ENCODE data around the gene AOC3. TPM values are rescaled to one million over a fixed set of nuclear protein-coding genes. Genes with fewer than 3 reads are reported as not detected.

Gene AOC3
- polyA plus RNA-seq, 1 of the 3 experiments (the other 2 are of a cell fraction) = 0.03 TPM

GRCh38 chr17:42895185-42895555 lies 44.2 kb downstream of the AOC3 start:
- no peaks in the 10 kb centered on the region for H4K20me1 ChIP-seq (ENCODE audit: insufficient read depth)
- DNase-seq = no peak
- no peak for TF ChIP-seq POLR2AphosphoS5 (IDR thresholded peaks at IDR 0.05; ENCODE audit: low read depth, low read length)
- TF ChIP-seq FOXJ3 (CRISPR knock-in tag; IDR thresholded peaks at IDR 0.05) = no peak
- TF ChIP-seq IRF3 (IDR thresholded peaks at IDR 0.05; ENCODE audit: low read depth, low read length) = no peak
- peak; percentile 68 for TF ChIP-seq TCF12 (IDR thresholded peaks at IDR 0.05)
- TF ChIP-seq NFIC (IDR thresholded peaks at IDR 0.05; ENCODE audit: borderline replicate concordance) = peak; percentile 78
- TF ChIP-seq EZH2phosphoT487 (IDR thresholded peaks at IDR 0.05; ENCODE audit: borderline replicate concordance, low read depth) = no peak
- TF ChIP-seq YY1 (IDR thresholded peaks at IDR 0.05; ENCODE audit: low read depth) = no peak
- peak; percentile 56; the same call in 1 of the 2 replicates for TF ChIP-seq JUND (IDR thresholded peaks at IDR 0.05)
- no peak for TF ChIP-seq RCOR1 (IDR thresholded peaks at IDR 0.05; ENCODE audit: low read length)
- peak; percentile 87 for TF ChIP-seq FOSL2 (IDR thresholded peaks at IDR 0.05; ENCODE audit: borderline replicate concordance, low read depth)
- TF ChIP-seq USF1 (IDR thresholded peaks at IDR 0.05; ENCODE audit: borderline replicate concordance, low read depth) = no peak
- TF ChIP-seq ELF1 (IDR thresholded peaks at IDR 0.05) = 0 out of 2 replicates have a peak, but pooled peaks have one; percentile 18
- TF ChIP-seq PBX3 (IDR thresholded peaks at IDR 0.05) = peak; percentile 52; the same call in 1 of the 2 replicates
- TF ChIP-seq EP300 (IDR thresholded peaks at IDR 0.05; ENCODE audit: borderline replicate concordance in 1 of 2, low read depth in 1 of 2, low read length in 1 of 2) = no peak
- TF ChIP-seq GABPA (IDR thresholded peaks at IDR 0.05; ENCODE audit: low read depth) = no peak
- H3K27ac ChIP-seq (ENCODE audit: low read depth in 2 of 2, low read length in 1 of 2) = peak overlapping the region in 1 of 2 experiments; percentile 52; a peak in 2 of 4 replicates
- H3K36me3 ChIP-seq (replicated peaks in 1 of 2; ENCODE audit: control insufficient read depth in 1 of 2, insufficient read depth in 2 of 2, low read length in 1 of 2) = no peaks in the 10 kb centered on the region
- H3K27me3 ChIP-seq (ENCODE audit: insufficient read depth) = peaks cover 11% of the 10 kb centered on the region; the same call in 1 of the 2 replicates
- H3K79me2 ChIP-seq (ENCODE audit: insufficient read depth) = no peaks in the 10 kb centered on the region
- no peaks in the 10 kb centered on the region for H3K9me3 ChIP-seq
- WGBS (ENCODE audit: low lambda C conversion rate) = 6% methylated on average over 2 of the region's 2 CpGs
- H3F3A ChIP-seq (replicated peaks; ENCODE audit: insufficient read depth) = peaks cover 6% of the 10 kb centered on the region
- H3K4me1 ChIP-seq (ENCODE audit: control insufficient read depth in 1 of 2, insufficient read depth in 2 of 2, low read depth in 1 of 2, low read length in 1 of 2) = no peaks in the 10 kb centered on the region
- no peak overlapping the region for H3K9ac ChIP-seq
- ChIA-PET CTCF (interaction anchor here (0.8 kb wide), 1 partner anchor 16 kb away, joined by 3 read pairs; no protein-coding TSS in a partner anchor), POLR2A (no interaction called here)
- H2AFZ ChIP-seq (ENCODE audit: low read depth) = 0 out of 2 replicates have a peak overlapping the region, but pooled peaks have one; percentile 17
- H3K4me3 ChIP-seq (ENCODE audit: low read depth in 2 of 2, low read length in 1 of 2) = no peak overlapping the region
- H3K9me2 ChIP-seq = no peaks in the 10 kb centered on the region
- no peak overlapping the region; the same call in 1 of the 2 replicates for H3K4me2 ChIP-seq

GRCh38 chr17:42898147-42898811 lies 47.3 kb downstream of the AOC3 start:
- Histone ChIP-seq H3F3A (replicated peaks; ENCODE audit: insufficient read depth) (peaks cover 6% of the 10 kb centered on the region), H3K9me2 (no peaks in the 10 kb centered on the region), H3K9me3 (no peaks in the 10 kb centered on the region), H3K4me3 (ENCODE audit: low read depth in 2 of 2, low read length in 1 of 2) (no peak overlapping the region), H3K4me1 (ENCODE audit: control insufficient read depth in 1 of 2, insufficient read depth in 2 of 2, low read depth in 1 of 2, low read length in 1 of 2) (no peaks in the 10 kb centered on the region), H3K36me3 (replicated peaks in 1 of 2; ENCODE audit: control insufficient read depth in 1 of 2, insufficient read depth in 2 of 2, low read length in 1 of 2) (no peaks in the 10 kb centered on the region), H3K79me2 (ENCODE audit: insufficient read depth) (no peaks in the 10 kb centered on the region), H3K27me3 (ENCODE audit: insufficient read depth) (peaks cover 17% of the 10 kb centered on the region; the same call in 1 of the 2 replicates), H3K27ac (ENCODE audit: low read depth in 2 of 2, low read length in 1 of 2) (no peak overlapping the region), H3K9ac (no peak overlapping the region), H2AFZ (ENCODE audit: low read depth) (no peak overlapping the region), H4K20me1 (ENCODE audit: insufficient read depth) (no peaks in the 10 kb centered on the region), H3K4me2 (no peak overlapping the region)
- ChIA-PET CTCF (interaction anchor here (1.3 kb wide), 1 partner anchor 23 kb away, joined by 4 read pairs; no protein-coding TSS in a partner anchor), POLR2A (no interaction called here)
- no peak for DNase-seq
- whole genome bisulfite sequencing (ENCODE audit: low lambda C conversion rate) = 36% methylated on average over 6 of the region's 7 CpGs
- TF ChIP-seq ELF1 (IDR thresholded peaks at IDR 0.05) (no peak), IRF3 (IDR thresholded peaks at IDR 0.05; ENCODE audit: low read depth, low read length) (no peak), REST (IDR thresholded peaks at IDR 0.05; ENCODE audit: low read depth, low read length) (no peak), GABPA (IDR thresholded peaks at IDR 0.05; ENCODE audit: low read depth) (no peak), USF1 (IDR thresholded peaks at IDR 0.05; ENCODE audit: borderline replicate concordance, low read depth) (no peak), TEAD4 (IDR thresholded peaks at IDR 0.05; ENCODE audit: borderline replicate concordance, insufficient read depth) (no peak)
